ENCODE data around the gene PRRT3.
A peak's percentile ranks its signal among the peaks of the same experiment; 100 is the strongest.

Gene PRRT3

DNA sequence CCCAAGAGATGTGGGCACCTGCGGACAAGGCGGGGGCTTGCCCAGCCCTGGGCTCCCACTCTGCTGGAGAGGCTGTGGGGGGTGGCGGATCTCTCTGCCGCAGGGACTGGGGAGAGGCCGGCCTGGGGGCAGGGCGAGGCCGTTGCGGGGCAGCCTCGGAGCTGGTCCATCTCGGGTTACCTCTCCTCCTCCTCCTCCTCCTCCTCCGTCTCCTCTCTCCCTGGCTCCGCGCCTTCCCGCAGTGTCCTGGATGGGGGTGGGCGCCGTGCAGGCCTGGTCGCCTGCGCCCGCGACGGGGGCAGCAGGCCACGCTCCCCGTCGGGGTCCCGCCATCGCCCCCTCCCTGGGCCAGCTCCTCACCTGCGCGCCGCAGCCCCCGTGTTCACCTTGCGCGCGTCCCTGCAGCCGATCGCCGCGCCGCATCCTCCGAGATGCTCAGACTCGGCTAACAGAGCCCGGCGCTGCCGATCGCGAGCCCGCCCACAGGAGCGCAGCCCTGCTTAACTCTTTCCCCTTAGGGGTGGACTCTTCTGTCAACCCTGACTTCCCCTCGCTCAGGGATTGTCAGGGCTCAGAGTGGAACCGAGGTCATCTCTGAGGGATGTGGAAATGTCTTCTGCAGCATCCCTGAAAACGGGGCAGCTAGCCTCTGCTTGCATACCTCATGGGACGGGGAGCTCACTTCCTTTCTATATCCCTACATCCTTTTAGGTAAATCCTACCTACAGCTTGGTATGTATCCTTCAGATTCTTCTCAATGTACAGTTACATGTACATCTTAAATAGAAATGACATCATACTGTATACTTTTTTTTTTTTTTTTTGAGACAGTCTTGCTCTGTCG lies at the start of gene PRRT3:
PRRT3 (minus strand) TSS at position 447 of the 844 bp plus-strand sequence. CDS start 2,293 bp downstream, outside the sequence.
- peak; percentile 61 for DNase-seq (ENCODE audit: low spot score)

DNA sequence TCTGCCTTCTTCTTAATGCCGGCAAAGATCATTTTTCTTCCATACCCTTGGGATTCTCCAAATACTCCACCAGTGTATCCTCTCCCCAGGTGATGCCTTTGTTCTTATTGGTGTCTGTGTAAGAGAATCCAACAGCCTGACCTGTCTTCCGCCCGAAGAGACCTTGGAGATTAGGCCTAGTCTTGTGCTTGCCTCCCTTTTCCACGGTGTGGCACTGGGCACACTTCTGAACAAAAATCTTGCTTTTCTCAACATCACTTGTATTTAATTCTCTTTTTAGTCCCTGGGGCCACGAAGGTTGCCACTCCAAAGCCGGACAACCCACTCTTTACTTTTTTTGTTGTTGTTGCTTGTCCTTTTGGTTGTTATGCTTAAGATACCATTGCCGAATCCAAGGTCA lies 48.5 kb upstream of the PRRT3 start:
- DNase-seq (ENCODE audit: low spot score) = no peak

DNA sequence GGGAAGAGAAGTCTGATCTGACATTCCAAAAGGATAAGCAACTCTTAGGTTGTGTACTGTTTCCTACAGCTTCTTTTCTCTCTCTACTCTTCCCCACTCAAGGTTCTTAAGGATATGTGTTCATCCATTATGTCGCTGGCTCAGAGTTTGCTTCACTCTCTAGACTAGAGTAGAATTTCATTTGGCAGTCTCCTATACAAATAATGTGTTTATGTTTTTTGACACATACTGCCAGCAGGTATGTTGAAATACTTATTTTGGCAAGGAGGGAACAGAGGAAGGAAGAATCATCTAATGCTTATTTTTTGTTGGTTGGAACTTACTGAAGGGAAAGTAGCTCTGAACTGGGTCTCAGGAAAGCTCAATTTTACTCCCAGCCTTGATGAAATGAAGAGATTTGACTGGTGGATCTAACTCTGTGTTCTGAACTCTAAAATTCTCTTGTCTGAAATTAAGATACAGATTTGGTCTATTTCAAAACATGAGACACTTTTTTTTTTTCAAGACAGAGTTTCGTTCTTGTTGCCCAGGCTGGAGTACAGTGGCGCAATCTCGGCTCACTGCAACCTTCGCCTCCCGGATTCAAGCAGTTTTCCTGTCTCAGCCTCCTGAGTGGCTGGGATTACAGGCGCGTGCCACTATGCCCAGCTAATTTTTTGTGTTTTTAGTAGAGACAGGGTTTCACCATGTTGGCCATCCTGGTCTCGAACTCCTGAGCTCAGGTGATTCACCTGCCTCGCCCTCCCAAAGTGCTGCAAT lies 42.1 kb upstream of the PRRT3 start:
- peak; percentile 8 for DNase-seq (ENCODE audit: low spot score)

DNA sequence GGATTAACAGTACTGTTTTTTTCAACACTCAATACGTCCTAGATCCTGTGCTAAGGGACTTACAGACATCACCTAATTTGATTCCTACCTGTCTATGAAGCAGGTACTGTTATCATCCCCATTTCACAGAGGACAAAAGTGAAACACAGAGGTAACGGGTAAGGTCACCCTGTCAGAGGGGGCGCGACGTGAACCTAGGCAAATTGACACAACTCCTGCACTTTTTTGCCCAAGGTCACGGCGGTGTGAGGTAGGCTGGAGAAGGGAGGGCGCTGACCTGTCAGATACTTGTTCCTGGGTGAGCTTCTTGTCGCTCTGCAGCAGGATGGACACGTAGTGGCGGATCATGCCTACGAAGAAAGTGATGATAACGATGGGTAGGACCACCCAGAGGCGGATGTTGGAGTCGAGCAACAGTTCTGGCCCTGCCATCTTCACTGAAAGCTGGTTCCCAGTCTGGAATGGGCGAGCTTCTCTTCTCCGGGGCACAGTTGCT lies 34.1 kb upstream of the PRRT3 start:
- DNase-seq (ENCODE audit: low spot score) = no peak

DNA sequence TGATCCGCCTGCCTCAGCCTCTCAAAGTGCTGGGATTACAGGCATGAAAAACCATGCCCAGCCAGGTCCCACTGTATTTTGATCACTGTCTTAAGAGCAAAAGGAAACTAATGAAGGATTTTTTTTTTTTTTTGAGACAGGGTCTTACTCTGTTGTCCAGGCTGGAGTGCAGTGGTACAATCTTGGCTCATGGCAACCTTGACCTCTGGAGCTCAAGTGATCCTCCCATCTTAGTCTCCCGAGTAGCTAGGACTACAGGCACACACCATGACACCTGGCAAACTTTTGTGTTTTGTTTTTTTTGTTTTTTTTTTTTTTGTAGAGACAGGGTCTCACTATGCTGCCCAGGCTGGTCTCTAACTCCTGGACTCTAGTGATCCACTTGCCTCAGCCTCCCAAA lies 28.0 kb upstream of the PRRT3 start:
- DNase-seq (ENCODE audit: low spot score) = no peak

DNA sequence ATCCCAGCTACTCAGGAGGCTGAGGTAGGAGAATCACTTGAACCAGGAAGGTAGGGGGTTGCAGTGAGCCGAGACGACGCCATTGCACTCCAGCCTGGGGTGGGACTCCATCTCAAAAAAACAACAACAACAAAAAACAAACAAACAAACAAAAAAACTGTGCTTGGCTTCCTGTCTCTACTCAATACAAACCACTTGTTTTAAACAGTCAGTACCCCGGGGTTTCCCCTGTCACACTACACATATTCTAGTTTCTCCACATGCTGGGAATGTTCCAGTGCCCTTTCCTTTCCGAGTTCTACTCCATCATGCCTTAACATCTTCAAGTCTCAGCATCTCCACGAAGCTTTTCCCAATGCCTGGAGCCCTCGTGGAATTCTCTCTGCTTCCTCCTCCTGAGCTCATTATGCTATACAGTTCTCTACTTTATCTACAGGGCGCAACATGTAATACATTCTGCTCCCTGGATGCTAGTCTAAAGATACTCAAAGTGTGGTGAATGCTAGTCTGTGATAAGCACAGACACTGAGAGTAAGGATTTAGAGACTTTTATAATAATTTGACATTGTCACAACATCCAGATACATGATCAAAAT lies 26.6 kb upstream of the PRRT3 start:
- no peak for DNase-seq (ENCODE audit: low spot score)

DNA sequence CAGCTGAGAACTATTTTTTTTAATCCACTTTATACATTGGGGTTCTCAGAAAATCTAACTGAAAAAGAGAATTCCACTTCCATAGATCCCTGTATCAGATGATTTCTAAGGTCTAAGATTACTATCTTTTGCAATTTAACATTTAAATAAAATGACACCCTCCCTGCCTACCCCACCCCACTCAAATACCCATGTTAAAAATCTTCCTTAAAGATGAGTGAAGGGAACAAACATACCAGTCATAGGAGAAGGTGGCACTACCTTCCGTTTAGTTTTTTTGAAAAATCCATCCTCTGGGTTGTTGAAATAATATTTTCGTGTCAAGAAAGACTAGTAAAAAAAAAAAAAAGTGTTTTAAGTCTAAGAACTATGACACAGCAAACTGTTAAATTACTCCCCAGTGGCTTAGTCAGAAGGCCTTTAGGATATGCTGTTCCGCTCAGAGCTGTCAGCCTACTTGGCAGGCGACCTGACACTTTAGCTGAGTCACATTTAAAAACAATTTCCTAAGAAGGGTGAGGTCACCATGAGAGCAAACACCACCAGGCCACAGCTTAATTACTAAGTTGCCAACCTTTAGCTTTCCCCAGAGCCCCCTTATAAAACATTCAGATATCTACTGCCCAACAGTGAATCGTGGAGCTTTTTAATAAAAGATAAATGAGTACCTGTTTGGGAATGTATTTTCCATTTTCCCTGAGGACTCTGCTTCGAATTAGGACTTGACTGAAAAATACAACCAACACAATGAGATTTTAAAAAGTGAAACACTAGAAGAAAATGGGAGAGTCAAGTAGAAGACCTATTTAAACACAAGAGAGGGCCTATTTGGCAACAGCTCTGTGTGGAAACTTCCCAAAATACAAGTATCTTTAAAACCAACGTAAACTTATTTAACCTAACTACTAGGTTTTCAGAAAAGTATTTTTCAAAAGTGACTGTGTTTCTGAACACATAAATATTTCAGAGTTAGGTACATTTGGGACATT lies 24.8 kb upstream of the PRRT3 start:
- peak; percentile 93 for DNase-seq (ENCODE audit: low spot score)

DNA sequence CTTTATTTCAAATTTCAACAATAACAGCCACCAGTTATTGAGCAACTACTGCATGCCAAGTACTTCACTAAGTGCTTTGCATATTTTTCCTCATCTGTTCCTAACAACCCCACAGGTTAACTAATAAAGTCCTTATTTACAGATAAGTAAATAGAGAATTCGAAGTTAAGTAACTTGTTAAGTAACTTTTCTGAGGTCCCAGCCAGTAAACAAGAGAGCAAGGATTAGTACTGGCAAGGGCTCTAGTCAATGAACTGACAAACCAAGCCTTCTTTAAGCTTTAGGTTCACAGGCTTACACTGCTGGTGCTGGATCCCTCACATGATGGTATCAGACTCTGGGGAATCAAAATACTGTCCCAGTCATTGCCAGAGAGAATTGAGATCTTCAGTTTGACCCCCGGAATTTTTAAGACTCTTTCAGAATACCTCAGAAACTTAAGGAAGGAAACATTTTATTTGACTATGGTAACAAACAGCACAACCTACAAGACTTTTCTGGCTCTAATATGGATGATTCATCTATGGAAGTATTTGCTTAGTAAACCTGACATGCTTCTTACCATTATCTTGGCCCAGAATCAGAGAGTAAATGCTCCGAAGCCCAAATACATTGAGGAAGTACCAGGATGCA lies 17.9 kb upstream of the PRRT3 start:
- peak; percentile 79 for DNase-seq (ENCODE audit: low spot score)

DNA sequence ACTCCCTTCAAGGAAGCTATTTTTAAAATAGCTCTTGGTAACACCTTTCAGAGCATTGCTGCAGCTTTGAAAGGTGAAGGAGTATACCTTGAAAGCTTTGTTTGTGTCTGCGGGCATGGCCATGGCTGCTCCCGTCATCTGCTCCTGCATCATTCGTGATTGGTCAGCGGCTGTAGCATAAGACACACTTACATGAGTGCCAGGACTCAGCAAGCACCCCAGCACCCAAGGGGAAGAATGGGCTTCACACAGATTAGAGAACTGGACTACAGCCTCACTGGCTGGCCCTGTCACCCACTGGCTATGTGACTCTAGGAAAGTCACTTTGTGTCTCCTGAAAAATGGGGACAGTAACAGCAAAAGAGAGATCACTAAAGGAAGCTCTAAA lies 17.4 kb upstream of the PRRT3 start:
- DNase-seq (ENCODE audit: low spot score) = no peak

DNA sequence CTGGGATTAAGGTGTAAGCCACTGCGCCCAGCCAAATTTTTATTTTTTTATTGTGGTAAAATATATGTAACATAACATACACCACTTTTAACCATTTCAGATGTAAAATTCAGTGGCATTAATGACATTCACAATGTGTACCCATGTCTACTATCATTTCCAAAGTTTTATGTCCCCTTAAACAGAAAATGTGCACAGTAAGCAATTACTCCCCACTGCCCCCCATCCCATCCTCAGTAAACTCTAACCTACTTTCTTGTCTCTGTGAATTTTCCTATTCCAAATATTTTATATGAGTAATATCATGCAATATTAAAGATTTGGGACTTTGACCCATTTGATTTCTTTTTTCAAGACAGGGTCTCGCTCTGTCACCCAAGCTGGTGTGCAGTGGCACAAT lies 14.6 kb upstream of the PRRT3 start:
- DNase-seq (ENCODE audit: low spot score) = no peak

DNA sequence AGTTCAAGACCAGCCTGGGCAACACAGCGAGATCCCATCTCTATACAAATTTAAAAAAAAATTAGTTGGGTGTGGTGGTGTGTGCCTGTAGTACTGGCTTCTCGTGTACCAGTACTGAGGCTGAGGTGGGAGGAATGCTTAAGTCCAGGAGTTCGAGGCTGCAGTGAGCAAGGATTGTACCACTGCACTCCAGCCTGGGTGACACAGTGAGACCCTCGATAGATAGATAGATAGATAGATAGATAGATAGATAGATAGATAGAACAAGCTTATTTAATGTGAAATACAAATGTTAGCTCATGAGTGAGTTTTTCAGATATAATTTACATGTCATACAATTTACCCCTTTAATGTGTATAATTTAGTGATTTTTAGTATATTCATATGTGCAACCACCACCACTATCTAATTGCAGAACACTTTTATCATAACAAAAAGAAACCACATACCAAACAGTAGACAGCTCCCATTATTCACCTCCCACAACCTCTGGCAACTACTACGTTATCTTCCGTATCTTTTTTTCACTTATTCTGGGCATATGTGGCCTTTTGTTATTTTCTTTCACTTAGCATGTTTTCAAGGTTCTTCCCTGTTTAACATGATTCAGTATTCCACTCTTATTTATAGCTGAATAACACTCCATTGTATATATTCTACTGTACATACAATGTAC lies 13.1 kb upstream of the PRRT3 start:
- no peak for DNase-seq (ENCODE audit: low spot score)

DNA sequence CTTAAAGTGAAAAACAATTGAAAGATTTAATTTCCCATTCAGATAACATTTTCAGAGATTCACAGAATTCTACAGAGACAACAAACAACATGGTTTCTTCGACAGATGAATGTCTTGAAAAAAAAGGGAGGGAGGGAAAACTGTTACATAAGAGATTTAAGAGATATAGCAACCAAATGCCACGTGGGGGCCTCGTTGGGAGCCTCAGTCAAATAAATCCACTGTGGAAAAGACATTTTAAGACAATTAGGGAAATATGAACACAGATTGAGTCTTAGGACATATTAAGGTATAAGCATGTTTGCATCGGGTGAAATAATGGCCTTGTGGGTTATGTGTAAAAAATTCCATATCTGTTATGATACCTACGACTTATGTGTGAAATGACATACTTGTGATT lies 5.0 kb upstream of the PRRT3 start:
- no peak for DNase-seq (ENCODE audit: low spot score)

DNA sequence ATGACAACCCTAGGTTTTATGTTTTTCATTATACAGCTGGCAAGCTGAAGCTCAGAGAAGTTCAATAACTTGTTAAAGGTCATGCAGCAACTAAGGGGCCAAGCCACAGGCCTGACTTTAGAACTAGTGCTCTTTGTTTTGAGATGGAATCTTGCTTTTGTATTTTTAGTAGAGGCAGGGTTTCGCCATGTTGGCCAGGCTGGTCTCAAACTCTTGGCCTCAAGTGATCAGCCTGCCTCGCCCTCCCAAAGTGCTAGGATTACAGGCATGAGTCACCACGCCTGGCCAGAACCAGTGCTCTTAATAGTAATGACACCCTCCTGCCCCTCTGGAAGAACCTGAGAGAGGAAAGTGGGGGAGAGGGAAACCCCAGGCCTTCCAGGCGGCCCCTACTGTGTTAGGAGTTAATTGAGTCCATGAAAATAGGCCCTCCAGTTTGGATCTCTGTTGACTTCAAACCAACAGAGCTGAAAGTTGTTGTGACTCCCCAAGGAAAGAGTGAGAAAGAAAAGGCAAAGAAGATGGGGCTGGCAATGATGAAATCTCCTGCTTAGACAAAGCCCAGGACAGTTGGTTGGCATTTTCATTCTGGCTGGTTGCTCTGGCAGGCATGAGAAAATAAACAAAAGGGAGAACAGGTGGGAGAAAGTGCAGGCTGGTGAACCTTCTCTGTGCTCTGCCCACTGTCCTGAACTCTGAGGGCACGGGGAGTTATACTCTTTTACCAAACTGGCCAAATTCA lies 3.6 kb upstream of the PRRT3 start:
- DNase-seq (ENCODE audit: low spot score) = no peak

DNA sequence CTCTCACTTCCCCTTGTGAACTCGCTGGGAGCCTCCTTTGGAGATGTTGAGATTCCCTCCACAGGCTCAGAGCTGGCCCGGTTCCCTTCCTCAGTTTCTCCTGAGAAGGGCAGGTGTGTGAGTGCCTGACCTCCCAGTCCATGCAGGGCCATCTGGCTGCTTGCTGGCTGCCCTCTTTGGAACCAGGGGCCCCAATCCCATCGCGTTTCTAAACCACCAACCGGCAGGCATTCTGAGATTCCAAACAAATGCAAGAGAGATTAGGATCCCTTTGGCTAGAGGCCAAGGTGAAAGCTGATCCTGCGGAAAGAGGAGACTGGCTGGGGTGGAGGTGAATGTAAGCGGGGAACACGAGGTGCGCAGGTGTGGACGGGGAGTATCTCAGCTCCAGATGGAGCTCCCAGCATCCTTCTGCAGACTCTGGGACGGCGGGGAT lies 2.9 kb upstream of the PRRT3 start:
- no peak for DNase-seq (ENCODE audit: low spot score)

DNA sequence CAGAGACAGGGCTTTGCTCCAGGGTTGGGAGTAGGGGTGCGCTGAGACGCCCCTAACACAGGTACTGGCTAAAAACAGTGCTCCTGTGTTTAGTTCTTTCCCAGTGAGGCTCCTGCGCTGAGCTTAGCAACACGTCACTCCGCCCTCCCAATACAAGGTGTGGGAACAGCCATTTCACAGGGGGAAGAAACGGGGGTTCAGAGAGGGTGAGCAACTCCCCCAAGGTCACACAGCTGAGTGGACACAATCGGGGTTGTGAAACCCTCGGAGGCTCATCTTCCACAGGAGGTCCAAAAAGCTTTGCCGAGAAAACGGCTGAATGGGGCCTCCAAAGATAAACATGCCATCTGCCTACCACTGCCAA lies 628 bp downstream of the PRRT3 start:
- DNase-seq (ENCODE audit: low spot score) = no peak

DNA sequence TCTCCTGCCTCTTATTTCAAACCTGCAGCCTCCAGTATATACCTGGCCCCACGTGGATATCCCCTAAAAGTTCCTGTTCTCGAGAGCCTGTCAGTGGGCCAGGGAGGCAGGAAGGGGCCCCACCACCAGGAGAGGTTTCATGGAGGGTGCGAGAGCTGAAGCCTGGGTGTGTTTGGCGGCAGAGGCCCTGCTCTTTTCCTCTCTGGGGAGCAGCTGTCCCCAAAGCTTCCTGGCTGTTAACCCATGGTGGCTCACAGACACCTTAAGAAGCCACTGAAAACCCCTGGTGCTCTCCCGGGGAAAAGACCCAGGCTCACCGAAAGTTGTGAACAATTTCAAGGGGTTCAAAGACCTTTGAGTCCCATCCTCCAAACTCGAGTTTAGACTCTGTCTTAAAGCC lies 1.1 kb downstream of the PRRT3 start:
- DNase-seq (ENCODE audit: low spot score) = no peak

DNA sequence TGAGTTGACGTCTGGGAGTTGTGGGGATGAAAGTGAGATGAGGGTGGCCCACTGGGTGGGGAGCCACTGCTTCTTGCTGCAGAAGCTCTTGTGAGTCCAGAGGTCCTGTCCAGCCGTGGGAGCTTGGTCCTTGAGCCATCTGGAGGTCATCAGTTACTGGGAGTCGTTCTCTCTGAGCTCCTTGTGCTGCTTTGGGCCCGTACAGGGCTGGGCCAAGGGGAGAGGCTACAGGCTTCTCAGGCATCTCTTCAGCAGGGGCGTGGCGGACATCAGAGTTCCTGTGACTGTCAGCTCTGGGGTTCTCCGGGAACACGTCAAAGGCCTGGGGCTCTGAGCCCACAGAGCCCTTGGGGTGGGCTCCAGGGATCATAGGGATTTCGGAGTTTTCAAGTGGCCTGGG lies 2.6 kb downstream of the PRRT3 start:
- DNase-seq (ENCODE audit: low spot score) = no peak

DNA sequence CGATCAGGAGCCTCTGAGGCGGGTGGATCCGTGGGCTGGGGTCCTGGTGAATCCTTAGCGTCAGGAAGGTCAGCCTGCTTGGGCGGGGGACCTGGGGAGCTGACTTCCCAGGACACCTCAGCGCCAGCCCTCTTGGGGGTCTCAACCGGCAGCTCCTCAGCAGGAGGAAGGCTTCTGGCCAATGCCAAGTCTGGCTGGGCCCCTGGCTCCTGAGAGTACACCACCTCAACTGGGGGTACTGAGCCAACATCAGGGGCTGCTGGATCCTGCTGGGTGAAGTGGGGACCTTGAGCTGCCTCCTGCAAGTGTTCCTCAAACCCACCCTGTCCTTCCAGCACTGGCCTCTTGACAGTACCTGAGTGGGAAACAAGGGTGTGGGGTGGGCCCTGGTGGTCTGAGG lies 3.1 kb downstream of the PRRT3 start:
- DNase-seq (ENCODE audit: low spot score) = no peak

DNA sequence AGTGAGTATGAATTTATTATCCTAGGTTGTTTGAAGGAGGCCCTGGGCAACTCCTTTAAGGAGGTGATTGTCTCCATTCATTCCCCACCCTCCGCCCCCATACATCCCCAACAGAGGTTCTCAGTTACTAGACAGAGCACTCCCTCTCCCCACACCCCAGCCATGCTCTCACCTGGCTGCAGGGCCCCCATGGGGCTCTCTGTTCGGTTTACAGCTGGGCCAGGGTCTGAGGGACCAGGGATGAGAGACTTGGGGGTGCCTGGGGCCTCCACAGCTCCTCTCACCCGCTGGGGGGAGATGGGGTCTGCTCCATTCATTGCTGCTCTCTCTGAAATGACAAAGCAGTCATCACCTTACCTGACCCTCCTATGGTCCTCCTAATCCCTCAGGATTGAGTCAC lies 3.6 kb downstream of the PRRT3 start:
- no peak for DNase-seq (ENCODE audit: low spot score)
